SU-DHL-6 (cell line): ENCODE results near the gene NUDT8.

ENCODE experiments used
- CTCF ChIP-seq: fragments of 200-600 bp; sonication (generic); IDR thresholded peaks from one replicate; pipeline ENCODE4 v1.5.1; 2017; ENCODE audit warnings: antibody characterized with exemption, mild to moderate bottlenecking, low read length, moderate library complexity; ENCODE audit not compliant: insufficient read depth, poor library complexity, severe bottlenecking
- EZH2phosphoT487 ChIP-seq: fragments of 200-600 bp; sonication (generic), shearing (Covaris generic); conservative IDR thresholded peaks from 2 replicates; pipeline ENCODE4 v1.6.1; 2018; ENCODE audit warnings: mild to moderate bottlenecking, antibody characterized with exemption, low read length, moderate library complexity, mixed read lengths

DNA sequence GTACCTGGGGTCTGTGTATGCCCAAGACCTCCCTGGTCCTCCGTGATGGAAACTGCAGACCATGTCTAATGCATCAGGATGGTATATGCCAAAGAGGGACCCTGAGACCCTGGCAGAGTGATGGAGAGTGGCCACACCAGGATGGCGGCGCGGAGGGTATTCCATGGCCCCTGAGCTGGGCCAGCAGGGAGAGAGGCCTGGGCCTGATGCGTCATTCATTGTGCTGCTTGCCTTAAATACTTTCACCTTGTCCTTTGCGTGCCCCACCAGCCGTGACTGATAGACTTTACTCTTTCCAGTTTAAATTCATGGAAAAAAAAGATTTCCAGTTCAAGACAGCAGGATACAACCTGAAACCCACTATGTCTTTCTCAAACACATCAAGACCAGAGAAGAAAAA lies 28.6 kb downstream of the NUDT8 start:
- TF ChIP-seq CTCF (no peak), EZH2phosphoT487 (no peak)
